Measurements from ENCODE around the gene EPHB2. TPM values are rescaled to one million over a fixed set of nuclear protein-coding genes. Genes with fewer than 3 reads are reported as not detected.

Gene EPHB2
- total and polyA plus RNA-seq, 2 donors (not counting 3 experiments of a cell fraction or from before 2014, with no cell fraction given): 50.8 to 69.1 TPM

GRCh38 chr1:22877980-22878379 lies 167.3 kb downstream of the EPHB2 start:
- Histone ChIP-seq H3K27ac (ENCODE audit: insufficient read depth, low read depth, low read length) (no peak overlapping the region), H2AFZ (ENCODE audit: low read depth, low read length) (no peak overlapping the region), H3K36me3 (ENCODE audit: control insufficient read depth in 2 of 2, extremely low read depth in 1 of 2, insufficient read depth in 2 of 2, low read length in 2 of 2) (peaks cover 0 to 6% of the 10 kb centered on the region in 2 experiments), H3K9ac (replicated peaks; ENCODE audit: extremely low read depth, insufficient read depth, low read length) (no peak overlapping the region), H3K4me1 (ENCODE audit: control insufficient read depth, extremely low read depth, insufficient read depth, low read length) (peaks cover 21% of the 10 kb centered on the region), H3K4me2 (ENCODE audit: insufficient read depth, low read length) (no peak overlapping the region), H3K79me2 (ENCODE audit: control insufficient read depth, insufficient read depth, low read length) (no peaks in the 10 kb centered on the region), H3K9me3 (replicated peaks; ENCODE audit: control insufficient read depth, insufficient read depth, low read length) (no peaks in the 10 kb centered on the region), H3K9me1 (replicated peaks; ENCODE audit: control insufficient read depth, extremely low read depth, insufficient read depth, low read length) (no peaks in the 10 kb centered on the region), H3K4me3 (replicated peaks in 1 of 3; ENCODE audit: insufficient read depth in 1 of 3, low read depth in 1 of 3, low read length in 3 of 3) (no peak overlapping the region), H4K20me1 (replicated peaks; ENCODE audit: control insufficient read depth, extremely low read depth, insufficient read depth, low read length) (no peaks in the 10 kb centered on the region), H3K27me3 (ENCODE audit: control insufficient read depth in 2 of 2, insufficient read depth in 2 of 2, low read length in 2 of 2) (no peaks in the 10 kb centered on the region)
- FAIRE-seq (peak; percentile 15), DNase-seq (ENCODE audit: low read depth, low spot score) (no peak)
- no TSS peak for BruUV-seq (replicated peaks)
- dilution Hi-C loops (cut with MboI; ENCODE audit: extremely low pct_ligation_motif_present, low sequenced_read_pairs) (no loop called here), intact Hi-C loops (cut with micrococcal nuclease) (no loop called here)
- TF ChIP-seq JUN (IDR thresholded peaks at IDR 0.05; ENCODE audit: borderline replicate concordance, insufficient read depth, insufficient read length, low read depth) (no peak), POLR2AphosphoS5 (IDR thresholded peaks at IDR 0.05; ENCODE audit: insufficient read depth, low read depth, low read length) (no peak), EZH2 (IDR thresholded peaks at IDR 0.05; ENCODE audit: borderline replicate concordance, low read depth, low read length, severe bottlenecking) (no peak)
- CTCF ChIA-PET: interaction anchor here (1.3 to 4.3 kb wide), 4 partner anchors 10 to 174 kb away, joined by 3 to 23 read pairs (median 19); no protein-coding TSS in a partner anchor
- POLR2A ChIA-PET: no interaction called here

GRCh38 chr1:22878626-22879025 lies 168.0 kb downstream of the EPHB2 start:
- Histone ChIP-seq H3K79me2 (ENCODE audit: control insufficient read depth, insufficient read depth, low read length) (no peaks in the 10 kb centered on the region), H3K4me1 (ENCODE audit: control insufficient read depth, extremely low read depth, insufficient read depth, low read length) (peaks cover 21% of the 10 kb centered on the region), H3K27me3 (ENCODE audit: control insufficient read depth in 2 of 2, insufficient read depth in 2 of 2, low read length in 2 of 2) (no peaks in the 10 kb centered on the region), H3K4me2 (ENCODE audit: insufficient read depth, low read length) (no peak overlapping the region), H3K36me3 (ENCODE audit: control insufficient read depth in 2 of 2, extremely low read depth in 1 of 2, insufficient read depth in 2 of 2, low read length in 2 of 2) (peaks cover 0 to 5% of the 10 kb centered on the region in 2 experiments), H3K27ac (ENCODE audit: insufficient read depth, low read depth, low read length) (no peak overlapping the region), H3K9me1 (replicated peaks; ENCODE audit: control insufficient read depth, extremely low read depth, insufficient read depth, low read length) (no peaks in the 10 kb centered on the region), H3K9me3 (replicated peaks; ENCODE audit: control insufficient read depth, insufficient read depth, low read length) (no peaks in the 10 kb centered on the region), H3K9ac (replicated peaks; ENCODE audit: extremely low read depth, insufficient read depth, low read length) (no peak overlapping the region), H3K4me3 (replicated peaks in 1 of 3; ENCODE audit: insufficient read depth in 1 of 3, low read depth in 1 of 3, low read length in 3 of 3) (no peak overlapping the region), H2AFZ (ENCODE audit: low read depth, low read length) (no peak overlapping the region), H4K20me1 (replicated peaks; ENCODE audit: control insufficient read depth, extremely low read depth, insufficient read depth, low read length) (no peaks in the 10 kb centered on the region)
- ChIA-PET POLR2A (no interaction called here), CTCF (interaction anchor here (1.5 to 4.3 kb wide), 3 partner anchors 10 to 204 kb away, joined by 4 to 23 read pairs (median 14); no protein-coding TSS in a partner anchor)
- no TSS peak for BruUV-seq (replicated peaks)
- no peak for DNase-seq (ENCODE audit: low read depth, low spot score)
- intact Hi-C loops (cut with micrococcal nuclease): no loop called here
- dilution Hi-C loops (cut with MboI; ENCODE audit: extremely low pct_ligation_motif_present, low sequenced_read_pairs): no loop called here
- TF ChIP-seq FOS (IDR thresholded peaks at IDR 0.05; ENCODE audit: borderline replicate concordance, insufficient read depth, low read length): no peak
- TF ChIP-seq GATA2 (IDR thresholded peaks at IDR 0.05; ENCODE audit: insufficient read depth, insufficient read length, low read depth, low read length): no peak
- no peak for TF ChIP-seq POLR2A (IDR thresholded peaks at IDR 0.05; ENCODE audit: low read depth, low read length)
- no peak for TF ChIP-seq JUN (IDR thresholded peaks at IDR 0.05; ENCODE audit: borderline replicate concordance, insufficient read depth, insufficient read length, low read depth)
- no peak for TF ChIP-seq MYC (IDR thresholded peaks at IDR 0.05; ENCODE audit: low read depth, low read length)
- no peak for TF ChIP-seq CTCF (IDR thresholded peaks at IDR 0.05; ENCODE audit: extremely low read depth in 1 of 2, insufficient read depth in 1 of 2, low read depth in 1 of 2, low read length in 2 of 2)
- no peak for TF ChIP-seq MAX (IDR thresholded peaks at IDR 0.05; ENCODE audit: insufficient read depth, insufficient read length)
- TF ChIP-seq EZH2 (IDR thresholded peaks at IDR 0.05; ENCODE audit: borderline replicate concordance, low read depth, low read length, severe bottlenecking): no peak
- no peak for TF ChIP-seq POLR2AphosphoS5 (IDR thresholded peaks at IDR 0.05; ENCODE audit: insufficient read depth, low read depth, low read length)
- FAIRE-seq: no peak
